K562 (cell line): ENCODE data around the gene OR51T1. TPM values are rescaled to one million over a fixed set of nuclear protein-coding genes. Genes with fewer than 3 reads are reported as not detected.
"Not testable (repeated sequence)": the region's sequence is repeated elsewhere in the genome, so short reads cannot be mapped to it uniquely, and the experiment has no call there.

Experiments used
- ATAC-seq: fragments of 200-7000 bp; cut with Tn5 transposase; 3 replicates; pipeline ENCODE4 v1.9.1; 2020; ENCODE audit warnings: moderate library complexity
- BruUV-seq: library from RNA; stranded (reverse); fragments of 400-500 nt; replicated peaks from 2 replicates; lab custom pipeline; 2021; lab: Mats Ljungman, UMichigan
- CTCF ChIA-PET: fragments of 300-600 bp; formaldehyde crosslinking; extraction: SDS; loops from one replicate; lab custom pipeline; 2021; ENCODE audit warnings: low intra/inter-chr PET ratio; lab: Yijun Ruan, JAX
- POLR2A ChIA-PET: fragments of 300-600, 350-650 bp; sonication (Branson Sonifier 250); formaldehyde crosslinking; extraction: SDS; loops from one replicate; lab custom pipeline; 2021; ENCODE audit warnings: antibody characterized with exemption, inconsistent platforms; lab: Yijun Ruan, JAX
- DNase-seq, 4 experiments: peaks; one replicate each; pipeline versions ENCODE4 v3.0.0 to v3.0.0-alpha.2; 2011 to 2018; ENCODE audit warnings: low spot score in 3 of 4, mixed read lengths in 3 of 4; ENCODE audit errors: extremely low read depth in 1 of 4
- FAIRE-seq: peaks from 2 replicates; lab custom pipeline; 2011; peaks lifted over from hg19 to GRCh38; lab: Jason Lieb, UNC
- H2AFZ ChIP-seq: 2 replicates; pipeline ENCODE4 v1.6.0; 2011; ENCODE audit warnings: low read depth, low read length, control low read depth, inconsistent platforms
- H3K27ac ChIP-seq: fragments of 200-600 bp; 3 replicates; pipeline ENCODE4 v1.8.0; 2011; ENCODE audit warnings: low read depth, mild to moderate bottlenecking, control low read depth, inconsistent platforms, low read length, moderate library complexity, mixed read lengths; ENCODE audit errors: extremely low read depth
- H3K27me3 ChIP-seq, 2 experiments: fragments of 300-600 bp in 1 of 2; 2 replicates in 1 of 2; 3 replicates in 1 of 2; pipeline versions ENCODE4 v1.6.0 to v1.8.0; 2011; ENCODE audit warnings: inconsistent platforms in 2 of 2, low read length in 2 of 2, mild to moderate bottlenecking in 1 of 2, mixed read lengths in 1 of 2, moderate library complexity in 1 of 2; ENCODE audit not compliant: control insufficient read depth in 2 of 2, insufficient read depth in 2 of 2
- H3K36me3 ChIP-seq: fragments of 300-600 bp; 3 replicates; pipeline ENCODE4 v1.8.0; 2011; ENCODE audit warnings: mild to moderate bottlenecking, low read length, inconsistent platforms; ENCODE audit not compliant: control insufficient read depth, insufficient read depth
- H3K4me1 ChIP-seq, 2 experiments: fragments of 200-600 bp in 1 of 2; replicated peaks in 1 of 2; 2 replicates in 1 of 2; 3 replicates in 1 of 2; pipeline versions ENCODE4 v1.5.1 to v1.8.0; 2011; ENCODE audit warnings: inconsistent platforms in 2 of 2, low read length in 2 of 2, mild to moderate bottlenecking in 1 of 2, mixed read lengths in 1 of 2, moderate library complexity in 1 of 2; ENCODE audit not compliant: control insufficient read depth in 2 of 2, insufficient read depth in 2 of 2
- H3K4me2 ChIP-seq: 2 replicates; pipeline ENCODE4 v1.6.1; 2011; ENCODE audit warnings: low read length, control low read depth, inconsistent platforms, mixed read lengths; ENCODE audit not compliant: insufficient read depth
- H3K4me3 ChIP-seq: fragments of 200-600 bp; sonication (generic), shearing (Covaris generic); 2 replicates; pipeline ENCODE4 v1.5.1; 2016; ENCODE audit warnings: control low read depth, inconsistent platforms
- H3K79me2 ChIP-seq: fragments of 200-600 bp; 3 replicates; pipeline ENCODE4 v1.8.0; 2011; ENCODE audit warnings: low read length, inconsistent platforms; ENCODE audit not compliant: control insufficient read depth, insufficient read depth
- H3K9ac ChIP-seq, 2 experiments: 2 replicates each; pipeline versions ENCODE4 v1.6.0 to v1.6.1; 2011; ENCODE audit warnings: low read depth in 2 of 2, low read length in 2 of 2, control low read depth in 1 of 2, inconsistent platforms in 1 of 2, mild to moderate bottlenecking in 1 of 2, mixed read lengths in 1 of 2; ENCODE audit not compliant: insufficient read depth in 1 of 2
- H3K9me1 ChIP-seq: one replicate; pipeline ENCODE4 v1.6.0; 2011; ENCODE audit warnings: inconsistent platforms, mild to moderate bottlenecking, low read length, moderate library complexity; ENCODE audit not compliant: control insufficient read depth, insufficient read depth
- H3K9me3 ChIP-seq: replicated peaks from 2 replicates; pipeline ENCODE4 v1.5.1; 2011; ENCODE audit warnings: low read depth, low read length, inconsistent platforms; ENCODE audit not compliant: control insufficient read depth, insufficient read depth
- H4K20me1 ChIP-seq: replicated peaks from 2 replicates; pipeline ENCODE4 v1.6.1; 2011; ENCODE audit warnings: low read length, inconsistent platforms, mixed read lengths; ENCODE audit not compliant: control insufficient read depth, insufficient read depth
- ARNT ChIP-seq, 2 experiments: fragments of 450-650 bp; IDR thresholded peaks; 2 replicates each; pipeline ENCODE4 v1.6.1; 2016; ENCODE audit warnings: mild to moderate bottlenecking in 1 of 2
- HDGF ChIP-seq: fragments of 450-650 bp; IDR thresholded peaks from 2 replicates; pipeline ENCODE4 v1.6.1; 2016
- ID3 ChIP-seq, 2 experiments: fragments of 250-450 bp in 1 of 2; fragments of 450-650 bp in 1 of 2; sonication (Bioruptor Pico) in 1 of 2; IDR thresholded peaks; 2 replicates each; pipeline versions ENCODE4 v1.6.1 to v1.8.0; 2016 to 2021; ENCODE audit warnings: mild to moderate bottlenecking in 2 of 2, moderate library complexity in 2 of 2, missing compliant biosample characterization in 1 of 2, missing genetic modification characterization in 1 of 2
- MXI1 ChIP-seq: IDR thresholded peaks from 2 replicates; pipeline ENCODE4 v1.6.1; 2011; ENCODE audit warnings: low read depth, mild to moderate bottlenecking, improper control_type of control experiment, low read length
- NR4A1 ChIP-seq, 2 experiments: fragments of 250-450 bp in 1 of 2; fragments of 450-650 bp in 1 of 2; sonication (Bioruptor Pico) in 1 of 2; IDR thresholded peaks; 2 replicates each; pipeline versions ENCODE4 v1.4.0 to v1.6.1; 2016 to 2020; ENCODE audit warnings: mild to moderate bottlenecking in 2 of 2, missing compliant biosample characterization in 1 of 2, missing genetic modification characterization in 1 of 2, moderate library complexity in 1 of 2
- SREBF2 ChIP-seq: sonication (generic); formaldehyde crosslinking; IDR thresholded peaks from 2 replicates; pipeline ENCODE4 v1.4.0; 2020; ENCODE audit warnings: mild to moderate bottlenecking, missing genetic modification reagents
- XRCC4 ChIP-seq: IDR thresholded peaks from one replicate; pipeline ENCODE4 v1.6.1; 2011; ENCODE audit not compliant: insufficient read depth, insufficient read length; ENCODE audit errors: extremely low read depth
- YY1 ChIP-seq, 3 experiments: IDR thresholded peaks; 2 replicates each; pipeline ENCODE4 v1.6.1; 2011; ENCODE audit warnings: low read length in 2 of 3, mild to moderate bottlenecking in 2 of 3, moderate library complexity in 2 of 3, borderline replicate concordance in 1 of 3, control low read depth in 1 of 3, low read depth in 1 of 3; ENCODE audit not compliant: insufficient read depth in 3 of 3, insufficient replicate concordance in 2 of 3, control insufficient read depth in 1 of 3, insufficient read length in 1 of 3; ENCODE audit errors: extremely low read depth in 1 of 3
- ZFX ChIP-seq: sonication (generic); formaldehyde crosslinking; IDR thresholded peaks from 2 replicates; pipeline ENCODE4 v1.8.0; 2022; ENCODE audit warnings: mild to moderate bottlenecking, missing genetic modification reagents, moderate library complexity
- WGBS: fragments of 100-300 bp; shearing (Covaris generic); methylation state at CpG from one replicate; pipeline ENCODE4 v1.1.6; 2016; ENCODE audit warnings: low coverage, mixed read lengths; ENCODE audit not compliant: insufficient coverage; ENCODE audit errors: missing lambda C conversion rate; 5-methylcytosine and 5-hydroxymethylcytosine counted together
- in situ Hi-C: fragments of 300-500 bp; cut with MboI; formaldehyde crosslinking; loops from 4 replicates; pipeline ENCODE4 v1.15.0; 2018; ENCODE audit warnings: inconsistent platforms, mixed read lengths
- intact Hi-C: fragments of 100-400 bp; cut with micrococcal nuclease; formaldehyde crosslinking; loops from 2 replicates; pipeline ENCODE4 v1.14.2; 2022
- polyA plus RNA-seq, 8 experiments: library from polyadenylated mRNA; depleted of rRNA in 4 of 8; stranded (reverse) in 5 of 8; unstranded in 3 of 8; fragments of >200 nt; fragmentation: Nextera tagmentation in 2 of 8; fragmentation: Illumina TruSeq in 1 of 8; extraction: Ambion mirVana in 2 of 8; extraction: Trizol in 1 of 8; gene quantifications; 2 replicates each; pipeline versions ENCODE4 v1.2.1 to v1.2.3, GENCODE V29; 2011 to 2014; ENCODE audit warnings: inconsistent platforms in 1 of 8, missing spikeins in 1 of 8
- total RNA-seq, 7 experiments: library from RNA; depleted of rRNA in 6 of 7; stranded (reverse); fragments of >200 nt in 6 of 7; fragmentation: Illumina TruSeq in 2 of 7; extraction: Trizol in 2 of 7; gene quantifications; 2 replicates each; pipeline versions ENCODE4 v1.2.1 to v1.2.3, GENCODE V29; 2011 to 2021; ENCODE audit warnings: low replicate concordance in 1 of 7

The OR51T1 gene
- total and polyA plus RNA-seq, 9 of the 15 experiments (the other 6 are each of a cell fraction or from before 2014, with no cell fraction given), result not detected

- no TSS peak for BruUV-seq
- FAIRE-seq, result peak; percentile 65
- no peaks in the 10 kb centered on the region for H4K20me1 ChIP-seq
- no peaks in the 10 kb centered on the region for H3K9me1 ChIP-seq
- TF ChIP-seq SREBF2 (no peak), MXI1 (no peak), ARNT (IDR thresholded peaks at IDR 0.05) (no peak), ID3 (CRISPR knock-in tag; IDR thresholded peaks at IDR 0.05) (no peak), ID3 (tag; IDR thresholded peaks at IDR 0.05) (no peak), ZFX (CRISPR knock-in tag) (no peak), NR4A1 (CRISPR knock-in tag; IDR thresholded peaks at IDR 0.05) (no peak), NR4A1 (tag; IDR thresholded peaks at IDR 0.05) (no peak), XRCC4 (no peak), HDGF (no peak), YY1 (IDR thresholded peaks at IDR 0.05; ENCODE audit: borderline replicate concordance in 1 of 3, control insufficient read depth in 1 of 3, extremely low read depth in 1 of 3, insufficient read depth in 3 of 3, insufficient read length in 1 of 3, insufficient replicate concordance in 2 of 3, low read depth in 1 of 3, low read length in 2 of 3) (no peak)
- TF ChIP-seq, all 486 proteins: peak for 0
- intact Hi-C loops (no loop called here), in situ Hi-C loops (no loop called here)
- Histone ChIP-seq H3K79me2 (no peaks in the 10 kb centered on the region), H2AFZ (no peak overlapping the region), H3K9me3 (no peaks in the 10 kb centered on the region), H3K4me1 (no peaks in the 10 kb centered on the region), H3K9ac (no peak overlapping the region), H3K36me3 (no peaks in the 10 kb centered on the region), H3K27me3 (no peaks in the 10 kb centered on the region; a peak in 2 of 5 replicates), H3K4me3 (no peak overlapping the region), H3K27ac (no peak overlapping the region), H3K4me2 (no peak overlapping the region)
- CTCF ChIA-PET, result no interaction called here
- DNase-seq (no peak), ATAC-seq (no peak)
- POLR2A ChIA-PET, result interaction anchor here (0.6 kb wide), 1 partner anchor 89 kb away, joined by 3 read pairs; no protein-coding TSS in a partner anchor
- 0% methylated on average over 4 of the region's 4 CpGs for WGBS
Observed at GRCh38 chr11:4851033-4851432, 30.7 kb upstream of the OR51T1 start.

GRCh38 chr11:4854286-4854685 is 27.4 kb upstream of the OR51T1 start:
- WGBS, result 5% methylated on average over 7 of the region's 7 CpGs
- CTCF ChIA-PET, ATAC-seq, H3K9me3 ChIP-seq, in situ Hi-C loops, H3K27me3 ChIP-seq, H3K36me3 ChIP-seq, H3K27ac ChIP-seq, H3K9ac ChIP-seq, intact Hi-C loops, FAIRE-seq, H4K20me1 ChIP-seq, H3K4me3 ChIP-seq, POLR2A ChIA-PET, H3K9me1 ChIP-seq, H3K79me2 ChIP-seq, H3K4me1 ChIP-seq, BruUV-seq, DNase-seq, H2AFZ ChIP-seq, H3K4me2 ChIP-seq: not testable (repeated sequence)
